ENCODE measurements around the gene NEB.
"Not testable (repeated sequence)": the region's sequence is repeated elsewhere in the genome, so short reads cannot be mapped to it uniquely, and the experiment has no call there.

NEB gene

GRCh38 chr2:151567006-151567405 is 167.3 kb downstream of the NEB start:
- no peak overlapping the region for H3K27ac Mint-ChIP-seq
- H3K4me1 Mint-ChIP-seq (ENCODE audit: low read depth), result no peaks in the 10 kb centered on the region
- no peak overlapping the region for H3K4me3 Mint-ChIP-seq
- H3K36me3 Mint-ChIP-seq, result peaks cover 3% of the 10 kb centered on the region
- H3K27me3 Mint-ChIP-seq, result no peaks in the 10 kb centered on the region
- no peaks in the 10 kb centered on the region for H3K9me3 Mint-ChIP-seq (ENCODE audit: low read depth)

- Mint-ChIP-seq H3K36me3 (peaks cover 5% of the 10 kb centered on the region), H3K27me3 (no peaks in the 10 kb centered on the region), H3K27ac (no peak overlapping the region), H3K9me3 (ENCODE audit: low read depth) (no peaks in the 10 kb centered on the region), H3K4me3 (no peak overlapping the region), H3K4me1 (ENCODE audit: low read depth) (no peaks in the 10 kb centered on the region)
Observed at GRCh38 chr2:151562398-151562797, 171.9 kb downstream of the NEB start.

GRCh38 chr2:151560289-151560688 is 174.0 kb downstream of the NEB start:
- no peak overlapping the region for H3K27ac Mint-ChIP-seq
- H3K4me3 Mint-ChIP-seq, result no peak overlapping the region
- H3K27me3 Mint-ChIP-seq, result no peaks in the 10 kb centered on the region
- peaks cover 3% of the 10 kb centered on the region for H3K4me1 Mint-ChIP-seq (ENCODE audit: low read depth)
- no peaks in the 10 kb centered on the region for H3K9me3 Mint-ChIP-seq (ENCODE audit: low read depth)
- H3K36me3 Mint-ChIP-seq, result peaks cover 11% of the 10 kb centered on the region

GRCh38 chr2:151559431-151559830 is 174.8 kb downstream of the NEB start:
- H3K4me3 Mint-ChIP-seq, result not testable (repeated sequence)

GRCh38 chr2:151557883-151558282 is 176.4 kb downstream of the NEB start:
- H3K27ac Mint-ChIP-seq; H3K27me3 Mint-ChIP-seq; H3K9me3 Mint-ChIP-seq (ENCODE audit: low read depth); H3K4me3 Mint-ChIP-seq; H3K4me1 Mint-ChIP-seq (ENCODE audit: low read depth): not testable (repeated sequence)
- peaks cover 19% of the 10 kb centered on the region for H3K36me3 Mint-ChIP-seq

More at GRCh38 chr2:151559431-151559830, 174.8 kb downstream of the NEB start:
- H3K27ac Mint-ChIP-seq; H3K27me3 Mint-ChIP-seq; H3K4me1 Mint-ChIP-seq (ENCODE audit: low read depth); H3K9me3 Mint-ChIP-seq (ENCODE audit: low read depth): not testable (repeated sequence)
- peaks cover 14% of the 10 kb centered on the region for H3K36me3 Mint-ChIP-seq

GRCh38 chr2:151556121-151556520 is 178.2 kb downstream of the NEB start:
- Mint-ChIP-seq H3K27ac (peak overlapping the region; percentile 30), H3K4me3 (no peak overlapping the region), H3K9me3 (ENCODE audit: low read depth) (no peaks in the 10 kb centered on the region), H3K4me1 (ENCODE audit: low read depth) (peaks cover 3% of the 10 kb centered on the region), H3K27me3 (no peaks in the 10 kb centered on the region), H3K36me3 (peaks cover 24% of the 10 kb centered on the region)

GRCh38 chr2:151552287-151552686 is 182.0 kb downstream of the NEB start:
- no peak overlapping the region for H3K4me3 Mint-ChIP-seq
- peaks cover 35% of the 10 kb centered on the region for H3K36me3 Mint-ChIP-seq
- no peak overlapping the region for H3K27ac Mint-ChIP-seq
- no peaks in the 10 kb centered on the region for H3K9me3 Mint-ChIP-seq (ENCODE audit: low read depth)
- peaks cover 3% of the 10 kb centered on the region for H3K4me1 Mint-ChIP-seq (ENCODE audit: low read depth)
- no peaks in the 10 kb centered on the region for H3K27me3 Mint-ChIP-seq

- H3K36me3 Mint-ChIP-seq, result peaks cover 36% of the 10 kb centered on the region
- H3K9me3 Mint-ChIP-seq (ENCODE audit: low read depth), result no peaks in the 10 kb centered on the region
- no peaks in the 10 kb centered on the region for H3K27me3 Mint-ChIP-seq
Observed at GRCh38 chr2:151551556-151551955, 182.7 kb downstream of the NEB start.

GRCh38 chr2:151549191-151549590 is 185.1 kb downstream of the NEB start:
- H3K9me3 Mint-ChIP-seq (ENCODE audit: low read depth), result no peaks in the 10 kb centered on the region
- H3K4me3 Mint-ChIP-seq, result no peak overlapping the region
- H3K4me1 Mint-ChIP-seq (ENCODE audit: low read depth), result no peaks in the 10 kb centered on the region
- H3K36me3 Mint-ChIP-seq, result peaks cover 31% of the 10 kb centered on the region
- no peaks in the 10 kb centered on the region for H3K27me3 Mint-ChIP-seq
- H3K27ac Mint-ChIP-seq, result no peak overlapping the region

More at GRCh38 chr2:151551556-151551955, 182.7 kb downstream of the NEB start:
- peaks cover 3% of the 10 kb centered on the region for H3K4me1 Mint-ChIP-seq (ENCODE audit: low read depth)
- no peak overlapping the region for H3K27ac Mint-ChIP-seq
- H3K4me3 Mint-ChIP-seq, result no peak overlapping the region

GRCh38 chr2:151544449-151544848 is 189.8 kb downstream of the NEB start:
- H3K4me3 Mint-ChIP-seq, result no peak overlapping the region
- no peak overlapping the region for H3K27ac Mint-ChIP-seq
- H3K4me1 Mint-ChIP-seq (ENCODE audit: low read depth), result no peaks in the 10 kb centered on the region
- H3K9me3 Mint-ChIP-seq (ENCODE audit: low read depth), result no peaks in the 10 kb centered on the region
- H3K27me3 Mint-ChIP-seq, result no peaks in the 10 kb centered on the region
- H3K36me3 Mint-ChIP-seq, result peaks cover 17% of the 10 kb centered on the region

- Mint-ChIP-seq H3K9me3 (ENCODE audit: low read depth) (no peaks in the 10 kb centered on the region), H3K27ac (no peak overlapping the region), H3K4me3 (no peak overlapping the region), H3K4me1 (ENCODE audit: low read depth) (no peaks in the 10 kb centered on the region), H3K36me3 (peaks cover 16% of the 10 kb centered on the region), H3K27me3 (no peaks in the 10 kb centered on the region)
Observed at GRCh38 chr2:151543876-151544275, 190.4 kb downstream of the NEB start.

- Mint-ChIP-seq H3K27ac (no peak overlapping the region), H3K9me3 (ENCODE audit: low read depth) (no peaks in the 10 kb centered on the region), H3K36me3 (peaks cover 24% of the 10 kb centered on the region), H3K27me3 (no peaks in the 10 kb centered on the region), H3K4me1 (ENCODE audit: low read depth) (no peaks in the 10 kb centered on the region), H3K4me3 (no peak overlapping the region)
Observed at GRCh38 chr2:151534001-151534400, 200.3 kb downstream of the NEB start.

- Mint-ChIP-seq H3K36me3 (peaks cover 29% of the 10 kb centered on the region), H3K4me1 (ENCODE audit: low read depth) (no peaks in the 10 kb centered on the region), H3K9me3 (ENCODE audit: low read depth) (no peaks in the 10 kb centered on the region), H3K27ac (no peak overlapping the region), H3K4me3 (no peak overlapping the region), H3K27me3 (no peaks in the 10 kb centered on the region)
Observed at GRCh38 chr2:151533127-151533526, 201.1 kb downstream of the NEB start.

GRCh38 chr2:151526572-151527090 is 207.6 kb downstream of the NEB start:
- Mint-ChIP-seq H3K4me3 (no peak overlapping the region), H3K27me3 (no peaks in the 10 kb centered on the region), H3K36me3 (peaks cover 11% of the 10 kb centered on the region), H3K4me1 (ENCODE audit: low read depth) (no peaks in the 10 kb centered on the region), H3K9me3 (ENCODE audit: low read depth) (no peaks in the 10 kb centered on the region), H3K27ac (no peak overlapping the region)

GRCh38 chr2:151525821-151526373 is 208.4 kb downstream of the NEB start:
- H3K4me1 Mint-ChIP-seq (ENCODE audit: low read depth), result no peaks in the 10 kb centered on the region
- no peak overlapping the region for H3K27ac Mint-ChIP-seq
- H3K36me3 Mint-ChIP-seq, result peaks cover 11% of the 10 kb centered on the region
- H3K4me3 Mint-ChIP-seq, result no peak overlapping the region
- no peaks in the 10 kb centered on the region for H3K9me3 Mint-ChIP-seq (ENCODE audit: low read depth)
- H3K27me3 Mint-ChIP-seq, result no peaks in the 10 kb centered on the region

- no peaks in the 10 kb centered on the region for H3K27me3 Mint-ChIP-seq
- H3K4me1 Mint-ChIP-seq (ENCODE audit: low read depth), result no peaks in the 10 kb centered on the region
- H3K4me3 Mint-ChIP-seq, result no peak overlapping the region
Observed at GRCh38 chr2:151523850-151524249, 210.4 kb downstream of the NEB start.

More at GRCh38 chr2:151523850-151524249, 210.4 kb downstream of the NEB start:
- H3K36me3 Mint-ChIP-seq, result peaks cover 5% of the 10 kb centered on the region
- H3K27ac Mint-ChIP-seq, result no peak overlapping the region
- H3K9me3 Mint-ChIP-seq (ENCODE audit: low read depth), result no peaks in the 10 kb centered on the region

Data from activated naive CD8-positive, alpha-beta T cell (primary cell).